CD1c-positive myeloid dendritic cell (primary cell): ENCODE results near the gene RELA.
"Not testable (repeated sequence)": the region's sequence is repeated elsewhere in the genome, so short reads cannot be mapped to it uniquely, and the experiment has no call there.

Experiments used
- DNase-seq: peaks from one replicate; pipeline ENCODE4 v3.0.0-alpha.2; 2016; ENCODE audit errors: extremely low spot score

The RELA gene

GRCh38 chr11:65649656-65650546, 12.8 kb downstream of the RELA start:
- no peak for DNase-seq

- no peak for DNase-seq
Observed at GRCh38 chr11:65648997-65649493, 13.7 kb downstream of the RELA start.

- DNase-seq = no peak
Observed at GRCh38 chr11:65646958-65647701, 15.6 kb downstream of the RELA start.

GRCh38 chr11:65646288-65646957, 16.3 kb downstream of the RELA start:
- no peak for DNase-seq

- DNase-seq = no peak
Observed at GRCh38 chr11:65645710-65646109, 17.0 kb downstream of the RELA start.

GRCh38 chr11:65644837-65645236, 17.9 kb downstream of the RELA start:
- no peak for DNase-seq

GRCh38 chr11:65643971-65644370, 18.7 kb downstream of the RELA start:
- no peak for DNase-seq

- DNase-seq = no peak
Observed at GRCh38 chr11:65642014-65642671, 20.6 kb downstream of the RELA start.

- DNase-seq = no peak
Observed at GRCh38 chr11:65641297-65642013, 21.3 kb downstream of the RELA start.

- peak; percentile 75 for DNase-seq
Observed at GRCh38 chr11:65640483-65641296, 22.0 kb downstream of the RELA start.

- peak; percentile 29 for DNase-seq
Observed at GRCh38 chr11:65639623-65640482, 22.9 kb downstream of the RELA start.

- DNase-seq = not testable (repeated sequence)
Observed at GRCh38 chr11:65639228-65639597, 23.5 kb downstream of the RELA start.

- peak; percentile 87 for DNase-seq
Observed at GRCh38 chr11:65637794-65638419, 24.8 kb downstream of the RELA start, which contains the start of gene SIPA1. Gene SIPA1 (plus strand): TSS chr11:65638101. CDS start chr11:65640922, 2,821 bp downstream.

GRCh38 chr11:65637032-65637557, 25.6 kb downstream of the RELA start:
- DNase-seq = no peak

GRCh38 chr11:65636108-65637031, 26.3 kb downstream of the RELA start:
- no peak for DNase-seq

GRCh38 chr11:65634905-65635731, 27.6 kb downstream of the RELA start:
- DNase-seq = no peak
